GM18909 (cell line): Measurements from ENCODE around the gene PHC3.
"Not testable (repeated sequence)": the region's sequence is repeated elsewhere in the genome, so short reads cannot be mapped to it uniquely, and the experiment has no call there.

ENCODE experiments used
- ATAC-seq: cut with Tn5 transposase; IDR thresholded peaks from one replicate; pipeline ENCODE4 v1.9.1; 2021; ENCODE audit warnings: mild to moderate bottlenecking; ENCODE audit not compliant: unreplicated experiment, poor library complexity

Gene PHC3

DNA sequence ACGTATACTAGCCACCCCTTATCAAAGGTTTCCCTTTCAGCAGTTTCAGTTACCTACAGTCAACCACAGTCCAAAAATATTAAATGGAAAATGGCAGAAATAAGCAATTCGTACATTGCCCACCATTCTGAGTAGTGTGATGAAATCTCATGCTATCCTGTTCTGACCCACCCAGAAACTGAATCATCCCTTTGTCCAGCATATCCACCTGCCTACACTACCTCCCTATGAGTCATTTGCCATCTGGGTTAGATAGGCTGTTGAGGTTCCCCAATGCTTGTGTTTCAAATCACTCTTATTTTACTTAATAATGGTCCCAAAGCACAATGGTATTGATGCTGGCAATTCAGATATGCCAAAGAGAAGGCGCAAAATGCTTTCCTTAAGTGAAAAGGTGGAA lies 15.3 kb upstream of the PHC3 start:
- no peak for ATAC-seq

DNA sequence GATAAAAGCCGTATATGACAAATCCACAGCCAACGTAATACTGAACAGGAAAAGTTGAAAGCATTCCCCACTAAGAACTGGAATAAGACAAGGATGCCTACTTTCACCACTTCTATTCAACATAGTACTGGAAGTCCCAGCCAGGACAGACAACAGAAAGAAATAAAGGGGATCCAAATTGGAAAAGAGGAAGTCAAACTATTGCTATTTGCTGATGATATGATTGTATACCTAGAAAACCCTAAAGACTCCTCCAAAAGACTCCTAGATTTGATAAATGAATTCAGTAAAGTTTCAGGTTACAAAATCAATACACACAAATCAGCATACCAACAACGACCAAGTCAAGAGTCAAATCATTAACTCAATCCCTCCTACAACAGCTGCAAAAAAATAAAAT lies 14.2 kb upstream of the PHC3 start:
- not testable (repeated sequence) for ATAC-seq

DNA sequence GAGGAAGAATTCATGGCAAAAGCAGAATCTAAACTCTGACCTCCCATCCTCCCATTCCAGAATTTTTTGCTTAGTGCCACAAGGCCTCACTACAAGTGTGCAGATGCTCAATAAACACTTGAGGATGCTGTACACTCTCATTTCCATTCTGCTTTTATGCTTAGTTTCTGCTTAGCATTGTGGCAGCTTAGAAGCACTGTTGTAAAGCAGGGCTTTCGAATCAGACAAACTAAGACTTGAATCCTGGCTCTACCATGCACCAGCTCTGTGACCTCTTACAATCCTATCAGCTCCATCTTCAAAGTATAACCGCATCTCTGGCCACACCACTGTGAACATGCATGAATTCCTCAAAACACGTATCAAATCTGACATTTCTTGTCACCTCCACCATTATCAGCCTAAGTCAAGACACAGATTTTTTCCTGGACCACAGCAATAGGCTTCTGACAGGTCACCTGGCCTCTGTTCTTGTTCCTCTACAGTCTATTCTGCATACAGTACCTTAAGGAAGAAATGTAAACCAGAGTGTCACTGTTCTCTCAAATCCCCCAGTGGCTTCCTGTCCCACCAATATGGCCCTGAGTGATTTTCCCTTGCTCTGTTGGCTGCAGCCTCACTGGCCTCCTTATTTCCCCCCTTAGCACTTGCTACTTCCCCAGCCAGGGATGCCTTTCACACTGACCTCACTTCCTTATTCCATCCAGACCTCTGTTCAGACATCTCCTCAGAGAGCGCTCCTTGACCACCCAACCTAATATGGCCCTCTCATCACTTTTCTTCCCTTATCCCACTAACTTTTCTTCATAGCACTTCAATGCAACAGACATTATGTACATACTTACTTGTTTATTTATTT lies 8.1 kb upstream of the PHC3 start:
- no peak for ATAC-seq

DNA sequence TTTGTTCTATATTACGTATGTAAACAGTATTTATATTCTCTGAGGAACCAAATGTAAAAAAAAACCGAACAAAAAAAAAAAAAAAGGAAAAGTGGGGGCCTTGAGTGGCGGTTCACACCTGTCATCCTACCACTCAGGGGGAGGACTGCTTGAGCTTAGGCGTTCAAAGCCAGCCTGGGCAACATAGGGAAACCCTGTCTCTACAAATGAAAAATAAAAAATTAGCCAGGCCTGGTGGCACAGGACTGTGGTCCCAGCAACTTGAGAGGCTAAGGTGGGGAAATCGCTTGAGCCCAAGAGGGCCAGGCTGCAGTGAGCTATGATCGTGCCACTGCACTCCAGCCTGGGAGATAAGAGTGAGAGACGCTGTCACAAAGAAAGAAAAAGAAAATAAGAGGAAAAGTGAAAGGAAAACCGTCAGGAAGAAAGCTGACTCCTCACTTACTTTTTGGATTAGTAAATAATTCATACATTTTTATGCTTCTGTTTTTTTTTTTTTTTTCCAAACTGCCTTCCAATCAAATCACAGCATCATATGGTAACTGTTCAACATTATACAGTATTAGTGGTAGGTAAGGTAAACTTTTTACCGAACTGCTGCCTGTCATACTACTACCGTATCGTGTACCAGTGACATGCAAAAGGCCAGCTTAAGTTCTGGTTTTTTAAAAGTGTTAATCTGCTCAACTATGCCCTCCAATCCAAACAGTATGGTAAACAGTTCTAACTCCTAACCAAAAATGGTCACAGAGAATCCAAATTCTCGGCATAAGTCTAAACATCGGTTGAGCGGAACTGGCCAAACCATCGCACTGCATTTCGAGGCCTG lies 1.2 kb downstream of the PHC3 start:
- peak; percentile 27 for ATAC-seq

DNA sequence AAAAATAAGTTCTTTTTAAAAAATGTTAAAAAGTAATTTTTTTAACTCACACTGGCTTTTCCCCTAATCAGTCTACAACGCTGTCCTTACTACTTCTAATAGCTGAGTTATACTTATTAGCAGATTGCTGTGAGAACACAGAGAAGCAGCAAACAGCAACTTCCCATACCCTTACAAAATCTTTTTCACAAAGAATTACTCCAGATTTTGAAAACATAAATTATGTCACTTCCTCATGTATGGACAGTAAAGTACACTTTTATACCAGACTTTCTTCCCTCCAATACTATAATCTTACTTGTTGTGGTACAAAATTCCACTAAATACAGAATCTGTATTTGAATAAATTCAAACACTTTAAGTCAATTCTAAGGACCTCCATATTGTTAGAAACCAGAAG lies 2.1 kb downstream of the PHC3 start:
- ATAC-seq: no peak

DNA sequence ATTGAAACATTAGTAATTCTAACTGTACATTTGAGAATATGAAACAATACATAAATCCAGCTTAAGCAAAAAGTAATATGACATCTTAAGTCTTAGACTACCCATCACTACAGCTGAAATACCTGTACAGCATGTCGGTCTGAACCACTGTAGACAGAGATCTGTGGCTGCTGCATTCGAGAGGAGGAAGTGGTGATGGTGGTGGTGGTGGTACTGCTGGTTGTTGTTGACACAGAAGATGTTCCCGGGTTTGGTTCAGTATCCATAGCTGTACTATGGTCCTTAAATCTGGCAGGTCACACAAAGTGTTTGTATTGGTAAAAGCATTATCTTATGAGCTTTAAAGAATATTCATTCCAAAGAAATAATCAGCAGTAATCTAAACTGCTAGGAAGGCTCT lies 2.9 kb downstream of the PHC3 start:
- peak; percentile 38 for ATAC-seq

DNA sequence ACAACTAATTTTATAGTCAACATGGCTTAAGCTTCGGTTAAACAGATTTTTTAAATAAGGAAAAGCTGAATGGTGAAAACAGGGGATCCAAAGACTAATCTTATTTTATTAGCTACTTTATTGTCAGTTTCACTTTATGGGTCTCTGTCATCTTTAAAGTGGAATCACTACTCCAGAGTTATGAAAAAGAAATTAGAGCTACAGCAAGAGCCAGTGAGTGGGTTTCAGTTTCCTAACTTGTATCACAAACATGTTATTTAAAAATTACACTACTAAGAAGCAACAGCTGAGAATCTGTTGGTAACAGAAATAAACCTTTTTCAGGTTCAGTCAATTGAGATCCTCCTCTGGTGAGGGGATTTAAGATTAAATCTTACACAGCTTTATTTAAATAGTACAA lies 10.0 kb downstream of the PHC3 start:
- ATAC-seq: peak; percentile 69

DNA sequence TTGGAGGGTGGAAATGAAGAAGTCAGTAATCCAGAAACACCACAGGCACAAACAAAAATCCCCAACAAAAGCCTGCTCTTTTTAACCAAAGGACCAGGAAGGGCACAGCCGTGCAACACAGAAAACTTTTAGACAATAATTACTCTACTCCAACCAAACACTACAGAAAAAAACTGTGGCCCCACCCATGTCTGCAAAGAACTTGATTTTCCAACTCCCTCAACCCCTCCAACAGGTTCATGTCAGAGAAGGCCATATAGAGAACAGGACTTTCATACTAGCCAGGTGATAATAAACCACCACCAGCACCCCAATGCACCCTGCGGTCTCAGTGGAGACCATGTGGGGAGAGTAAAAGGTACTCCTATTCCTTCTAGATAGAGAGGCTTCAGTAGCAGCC lies 16.8 kb downstream of the PHC3 start:
- no peak for ATAC-seq

DNA sequence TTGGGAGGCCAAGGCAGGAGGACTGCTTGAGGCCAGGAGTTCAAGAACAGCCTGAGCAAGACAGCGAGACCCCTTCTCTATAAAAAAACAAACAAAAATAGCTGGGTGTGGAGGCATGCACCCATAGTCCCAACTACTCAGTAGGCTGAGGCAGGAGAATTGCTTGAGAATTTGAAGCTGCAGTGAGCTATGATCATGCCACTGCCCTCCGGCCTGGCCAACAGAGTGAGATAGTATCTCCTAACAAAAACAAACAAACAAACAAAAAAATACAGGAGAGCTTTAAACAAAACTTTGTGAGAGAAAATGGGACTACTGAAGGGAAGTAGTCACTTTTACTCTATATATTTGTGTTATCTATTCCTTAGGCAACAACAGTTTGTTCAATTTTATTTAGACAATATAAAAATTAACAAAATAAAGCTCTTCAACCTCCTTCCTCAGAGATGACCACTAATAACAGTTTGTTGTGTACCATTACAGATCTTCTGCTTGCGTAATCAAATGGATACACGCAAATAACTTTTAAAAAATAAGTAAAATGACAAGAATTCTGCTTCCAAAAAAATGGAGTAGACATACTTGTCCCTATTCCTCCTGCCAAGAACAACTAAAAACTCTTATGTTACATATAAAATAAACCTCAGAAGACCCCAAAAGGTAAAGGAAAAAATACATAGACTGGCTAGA lies 17.4 kb downstream of the PHC3 start:
- ATAC-seq: no peak

DNA sequence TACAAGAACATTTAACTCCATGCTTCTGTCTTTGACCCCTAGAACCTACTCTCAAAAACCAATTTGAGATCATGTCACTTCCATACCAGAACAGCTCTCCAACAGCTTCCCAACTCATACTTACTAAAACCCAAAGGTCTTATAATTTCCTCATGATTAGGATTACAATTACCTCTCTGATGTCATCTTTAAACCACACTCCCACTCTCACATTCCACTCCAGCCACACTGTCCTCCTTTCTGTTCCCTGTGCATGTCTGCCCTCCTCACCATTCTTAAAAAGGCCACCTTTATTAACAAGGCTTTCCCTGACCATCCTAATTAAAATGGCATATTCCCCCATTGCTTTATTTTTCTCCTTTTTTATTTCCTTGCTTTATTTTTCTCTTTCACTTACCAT lies 18.9 kb downstream of the PHC3 start:
- no peak for ATAC-seq

DNA sequence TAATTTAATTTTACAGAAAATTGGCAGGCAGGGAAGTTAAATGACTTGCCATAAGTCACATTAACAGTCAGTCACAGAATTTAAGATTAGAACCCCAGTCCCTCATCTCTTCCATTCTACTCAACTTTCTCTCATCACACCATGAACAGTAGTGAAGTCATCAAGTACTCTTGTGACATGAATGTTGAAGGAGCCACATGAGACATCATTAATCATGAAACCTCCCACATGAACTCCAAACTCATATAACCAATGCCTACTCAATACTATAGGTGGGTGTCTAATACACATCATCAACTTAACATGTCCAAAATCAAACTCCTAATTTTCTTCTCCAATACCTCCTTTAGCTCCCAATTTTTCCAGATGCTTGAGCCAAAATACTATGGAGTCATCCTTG lies 19.5 kb downstream of the PHC3 start:
- ATAC-seq: no peak

DNA sequence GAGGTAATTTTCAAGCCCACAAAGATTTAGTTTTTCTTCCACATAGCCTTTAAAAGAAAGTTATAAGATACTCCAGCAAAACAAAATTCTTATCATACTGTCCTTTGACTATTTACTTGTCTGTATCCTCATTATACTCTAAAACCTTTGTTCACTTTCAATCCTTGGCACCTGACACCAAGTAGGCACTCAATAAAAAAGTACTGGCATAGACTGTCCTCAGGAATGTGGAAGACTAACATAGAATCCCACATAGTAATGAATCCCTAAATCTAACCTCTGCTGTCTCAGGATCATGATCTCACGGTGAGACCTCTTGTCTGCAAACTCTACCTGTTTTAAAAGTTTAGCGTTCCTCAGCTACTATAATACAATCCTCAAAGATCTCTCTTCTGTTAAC lies 21.6 kb downstream of the PHC3 start:
- ATAC-seq: no peak

DNA sequence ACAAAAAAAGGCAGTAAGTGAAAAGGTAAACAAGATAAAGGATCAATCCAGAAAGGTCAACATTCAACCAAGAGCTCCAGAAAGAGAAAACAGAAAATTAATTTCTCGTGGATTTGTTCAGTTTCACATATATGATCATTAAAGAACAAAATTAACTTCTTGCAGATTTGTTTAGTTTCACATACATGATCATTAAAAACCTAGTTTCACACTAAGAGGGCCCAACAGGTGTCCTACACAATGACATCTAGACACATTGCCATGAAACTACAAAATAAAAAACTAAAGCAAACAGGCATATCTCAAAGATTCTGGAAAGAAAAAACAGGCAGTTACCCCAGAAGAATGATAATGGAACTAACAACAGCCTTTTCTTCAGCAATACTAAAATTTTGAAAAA lies 22.1 kb downstream of the PHC3 start:
- ATAC-seq: no peak

DNA sequence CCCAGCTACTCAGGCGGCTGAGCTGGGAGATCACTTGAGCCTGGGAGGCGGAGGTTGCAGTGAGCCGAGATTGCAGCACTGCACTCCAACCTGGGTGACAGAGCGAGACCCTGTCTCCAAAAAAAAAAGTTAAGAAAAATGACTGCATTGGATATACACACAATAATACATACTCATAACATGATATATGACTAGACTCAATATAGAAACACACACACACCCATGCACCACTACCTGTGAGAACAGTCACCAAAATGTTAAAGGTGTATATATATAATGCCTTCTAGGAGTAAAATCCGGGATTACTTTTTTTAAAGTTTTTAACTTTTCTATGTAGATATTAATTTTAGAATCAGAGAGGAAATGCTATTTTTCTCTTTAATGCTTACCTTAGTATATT lies 25.9 kb downstream of the PHC3 start:
- no peak for ATAC-seq

DNA sequence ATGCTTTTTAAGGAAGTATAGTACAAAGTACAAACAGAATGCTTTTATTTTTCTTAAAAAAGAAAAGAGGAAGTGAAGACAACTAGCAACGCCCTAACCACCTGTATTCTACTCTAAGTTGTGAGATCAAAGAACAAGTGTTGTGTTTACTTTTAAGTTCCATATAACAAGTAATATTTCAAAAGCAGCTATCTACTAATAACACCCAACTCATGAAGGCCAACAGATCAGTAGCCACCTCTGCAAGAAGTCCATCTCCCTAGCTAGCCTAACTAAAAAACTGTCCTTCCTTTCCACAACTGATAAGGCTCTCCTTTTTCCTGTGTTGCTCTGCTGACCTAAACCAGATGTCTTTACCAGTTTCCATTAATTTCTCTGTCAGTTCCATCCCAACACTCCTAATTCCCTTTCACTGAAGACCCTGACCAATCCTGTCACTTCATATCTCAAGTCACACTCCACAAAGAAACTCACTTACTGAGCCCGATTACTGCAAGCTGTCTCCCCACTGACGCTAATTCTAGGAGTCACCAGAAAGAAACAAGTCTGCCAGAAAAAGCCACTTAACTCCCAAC lies 26.9 kb downstream of the PHC3 start:
- peak; percentile 87 for ATAC-seq

DNA sequence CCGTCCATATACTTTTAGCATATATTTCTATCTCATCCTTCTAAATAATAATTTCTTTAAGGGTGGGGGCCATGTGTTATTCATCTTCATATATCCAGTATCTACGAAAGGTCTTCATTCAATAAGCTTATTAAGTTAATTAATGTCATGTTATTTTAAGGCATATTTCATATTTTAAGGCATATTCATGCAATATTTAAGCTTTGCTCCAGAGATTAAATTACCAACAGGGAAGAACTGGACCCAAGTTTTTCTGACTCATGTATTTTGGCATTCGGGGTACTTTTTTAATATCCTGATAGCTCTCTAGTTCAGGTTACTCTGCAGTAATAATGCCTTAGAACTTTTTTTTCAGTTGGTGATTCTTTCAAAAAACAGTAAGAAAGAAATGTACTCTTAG lies 27.4 kb downstream of the PHC3 start:
- peak; percentile 26 for ATAC-seq

DNA sequence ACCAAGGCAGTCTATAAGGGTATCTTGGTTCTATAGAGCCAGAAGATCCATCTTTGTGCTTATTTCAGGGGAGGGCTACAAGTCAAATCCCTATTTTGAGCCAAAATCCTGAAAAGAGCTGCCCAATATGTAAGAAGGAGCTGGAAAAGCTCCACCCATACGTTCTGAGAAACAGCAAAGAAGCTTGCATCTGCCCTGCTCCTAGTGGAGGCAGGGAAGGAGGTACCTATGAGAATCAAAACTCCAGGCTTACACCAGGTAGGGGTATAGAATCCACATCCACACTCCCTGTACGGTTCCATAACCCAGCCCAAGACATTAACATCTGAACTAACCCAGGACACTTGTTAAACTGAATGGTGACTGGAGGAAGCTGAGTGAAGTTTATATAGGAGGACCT lies 30.0 kb downstream of the PHC3 start:
- ATAC-seq: no peak

DNA sequence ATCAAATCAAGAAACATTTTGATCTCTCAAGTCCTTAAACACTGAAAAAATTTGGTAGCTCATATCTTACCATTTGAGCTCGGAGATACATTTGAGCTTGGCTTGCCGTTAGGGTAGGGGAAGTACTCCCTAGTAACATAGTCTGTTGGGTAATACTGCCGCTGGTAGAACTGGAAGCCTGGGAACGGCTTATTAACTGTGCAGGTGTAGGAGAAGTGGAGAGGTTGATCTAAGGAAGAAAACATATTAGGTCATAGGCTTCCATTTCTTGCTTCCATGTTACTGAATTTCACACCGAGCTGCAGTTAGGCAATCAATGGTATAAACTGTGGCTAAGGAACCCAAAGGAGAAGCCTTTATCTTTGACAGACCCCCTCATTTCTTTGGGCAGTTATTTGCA lies 32.5 kb downstream of the PHC3 start:
- ATAC-seq: no peak

DNA sequence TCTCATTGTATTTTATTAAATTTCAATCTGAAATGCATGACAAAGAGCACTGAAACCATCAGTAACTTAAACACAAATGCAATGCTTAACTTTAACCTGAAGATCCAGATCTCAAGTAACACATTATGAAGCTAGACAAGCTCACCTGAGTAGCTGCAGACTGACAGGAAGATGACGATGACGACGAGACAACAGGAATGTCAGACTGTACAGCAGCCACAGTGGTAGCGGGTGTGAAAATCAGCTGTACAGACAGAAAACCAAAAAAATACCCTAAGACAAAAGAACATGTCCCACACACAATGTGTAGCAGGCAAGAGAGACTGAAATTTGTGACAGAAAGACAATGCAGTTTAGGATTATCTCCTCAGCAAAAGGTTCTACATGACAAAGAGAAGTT lies 36.3 kb downstream of the PHC3 start:
- ATAC-seq: no peak

DNA sequence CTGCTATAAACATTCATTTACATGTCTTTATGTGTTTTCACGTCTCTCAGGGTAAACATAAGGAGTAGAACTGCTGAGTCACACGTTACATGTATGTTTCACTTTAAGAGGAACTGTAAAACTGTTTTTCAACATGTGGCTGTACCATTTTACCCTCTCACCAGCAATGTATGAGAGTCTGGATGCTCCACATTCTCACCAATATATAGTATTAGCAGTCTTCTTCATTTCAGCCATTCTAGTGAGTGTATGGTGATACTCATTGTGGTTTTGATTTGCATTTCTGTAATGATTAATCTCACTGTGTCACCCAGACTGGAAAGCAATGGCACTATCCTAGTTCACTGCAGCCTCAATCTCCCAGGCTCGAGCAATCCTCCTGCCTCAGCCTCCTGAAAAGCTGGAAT lies 37.1 kb downstream of the PHC3 start:
- ATAC-seq: peak; percentile 97

DNA sequence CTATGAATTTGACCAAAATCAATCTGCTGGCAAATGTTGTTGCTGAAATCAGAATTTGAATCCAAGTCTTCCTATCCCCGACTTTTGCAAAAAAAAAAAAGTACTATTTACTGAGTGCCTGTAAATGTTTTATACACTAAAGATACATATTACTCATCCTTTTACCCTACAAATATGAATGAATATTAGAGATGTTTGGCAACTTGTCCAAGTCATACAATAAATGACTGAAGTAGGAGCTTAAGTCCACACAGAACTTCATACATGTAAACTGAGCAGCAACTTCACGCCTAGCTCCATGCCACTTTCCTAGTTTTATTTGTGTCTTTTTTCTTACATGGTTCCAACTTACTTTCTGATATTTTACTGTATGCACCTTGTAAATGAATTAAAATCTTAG lies 39.2 kb downstream of the PHC3 start:
- no peak for ATAC-seq
